ENCODE measurements around the gene ESPNL.

Gene ESPNL

GRCh38 chr2:238084761-238085160 lies 15.4 kb upstream of the ESPNL start:
- Histone ChIP-seq H2BK12ac (ENCODE audit: low read length in 2 of 2) (no peak overlapping the region), H3K4ac (ENCODE audit: low read depth in 1 of 2, low read length in 2 of 2) (no peak overlapping the region), H3K9me3 (ENCODE audit: control insufficient read depth, low read length) (no peaks in the 10 kb centered on the region), H2BK5ac (ENCODE audit: low read depth, low read length, poor library complexity, severe bottlenecking) (no peak overlapping the region), H4K8ac (ENCODE audit: low read length) (no peak overlapping the region), H2AK5ac (ENCODE audit: low read length, severe bottlenecking) (no peak overlapping the region), H3K14ac (ENCODE audit: low read length in 2 of 2) (no peak overlapping the region), H3K79me1 (replicated peaks; ENCODE audit: low read length, poor library complexity, severe bottlenecking) (peaks cover 5% of the 10 kb centered on the region), H3K18ac (ENCODE audit: low read depth in 1 of 2, low read length in 2 of 2) (no peak overlapping the region), H4K91ac (ENCODE audit: low read length) (no peak overlapping the region), H3K23ac (ENCODE audit: low read length in 2 of 2) (no peak overlapping the region), H3K27ac (ENCODE audit: low read length, poor library complexity, severe bottlenecking) (no peak overlapping the region), H2AFZ (ENCODE audit: low read depth, low read length) (no peak overlapping the region), H3K4me3 (ENCODE audit: insufficient read depth in 1 of 2, low read depth in 1 of 2, low read length in 2 of 2) (no peak overlapping the region), H3K27me3 (ENCODE audit: control insufficient read depth in 1 of 2, insufficient read depth in 1 of 2, low read length in 2 of 2) (no peaks in the 10 kb centered on the region), H3K9ac (ENCODE audit: low read length) (no peak overlapping the region), H3K4me1 (ENCODE audit: control insufficient read depth, insufficient read depth, low read depth, low read length) (no peaks in the 10 kb centered on the region), H2BK15ac (ENCODE audit: low read depth, poor library complexity, severe bottlenecking) (no peak overlapping the region), H3K36me3 (ENCODE audit: control insufficient read depth in 1 of 2, insufficient read depth in 2 of 2, low read depth in 1 of 2, low read length in 2 of 2) (peaks cover 35 to 37% of the 10 kb centered on the region in 2 experiments), H3K4me2 (ENCODE audit: low read length, poor library complexity, severe bottlenecking) (no peak overlapping the region), H2BK120ac (ENCODE audit: low read depth, low read length) (no peak overlapping the region)
- WGBS: 100% methylated on average over 6 of the region's 7 CpGs
- no peak for DNase-seq

GRCh38 chr2:238085899-238086298 lies 14.2 kb upstream of the ESPNL start:
- no peak overlapping the region for H2AK5ac ChIP-seq (ENCODE audit: low read length, severe bottlenecking)
- H2BK12ac ChIP-seq (ENCODE audit: low read length in 2 of 2): no peak overlapping the region
- H3K27me3 ChIP-seq (ENCODE audit: control insufficient read depth in 1 of 2, insufficient read depth in 1 of 2, low read length in 2 of 2): no peaks in the 10 kb centered on the region
- no peak overlapping the region for H3K4me2 ChIP-seq (ENCODE audit: low read length, poor library complexity, severe bottlenecking)
- no peak overlapping the region for H4K8ac ChIP-seq (ENCODE audit: low read length)
- H3K18ac ChIP-seq (ENCODE audit: low read depth in 1 of 2, low read length in 2 of 2): no peak overlapping the region
- no peak for DNase-seq
- no peak overlapping the region for H3K27ac ChIP-seq (ENCODE audit: low read length, poor library complexity, severe bottlenecking)
- 100% methylated on average over 1 of the region's 3 CpGs for WGBS
- H4K91ac ChIP-seq (ENCODE audit: low read length): no peak overlapping the region
- H3K9me3 ChIP-seq (ENCODE audit: control insufficient read depth, low read length): no peaks in the 10 kb centered on the region
- no peak overlapping the region for H2AFZ ChIP-seq (ENCODE audit: low read depth, low read length)
- no peak overlapping the region for H3K14ac ChIP-seq (ENCODE audit: low read length in 2 of 2)
- H3K36me3 ChIP-seq (ENCODE audit: control insufficient read depth in 1 of 2, insufficient read depth in 2 of 2, low read depth in 1 of 2, low read length in 2 of 2): peaks cover 27 to 36% of the 10 kb centered on the region in 2 experiments
- H3K4me3 ChIP-seq (ENCODE audit: insufficient read depth in 1 of 2, low read depth in 1 of 2, low read length in 2 of 2): no peak overlapping the region
- no peaks in the 10 kb centered on the region for H3K79me1 ChIP-seq (replicated peaks; ENCODE audit: low read length, poor library complexity, severe bottlenecking)
- no peak overlapping the region for H2BK5ac ChIP-seq (ENCODE audit: low read depth, low read length, poor library complexity, severe bottlenecking)
- H3K4me1 ChIP-seq (ENCODE audit: control insufficient read depth, insufficient read depth, low read depth, low read length): no peaks in the 10 kb centered on the region
- H2BK120ac ChIP-seq (ENCODE audit: low read depth, low read length): no peak overlapping the region
- H2BK15ac ChIP-seq (ENCODE audit: low read depth, poor library complexity, severe bottlenecking): no peak overlapping the region
- no peak overlapping the region for H3K4ac ChIP-seq (ENCODE audit: low read depth in 1 of 2, low read length in 2 of 2)
- no peak overlapping the region for H3K9ac ChIP-seq (ENCODE audit: low read length)
- H3K23ac ChIP-seq (ENCODE audit: low read length in 2 of 2): no peak overlapping the region

- Histone ChIP-seq H3K79me1 (replicated peaks; ENCODE audit: low read length, poor library complexity, severe bottlenecking) (no peaks in the 10 kb centered on the region), H2AK5ac (ENCODE audit: low read length, severe bottlenecking) (no peak overlapping the region), H3K4ac (ENCODE audit: low read depth in 1 of 2, low read length in 2 of 2) (no peak overlapping the region), H4K91ac (ENCODE audit: low read length) (no peak overlapping the region), H3K4me2 (ENCODE audit: low read length, poor library complexity, severe bottlenecking) (no peak overlapping the region), H3K9me3 (ENCODE audit: control insufficient read depth, low read length) (no peaks in the 10 kb centered on the region), H2BK12ac (ENCODE audit: low read length in 2 of 2) (no peak overlapping the region), H3K14ac (ENCODE audit: low read length in 2 of 2) (no peak overlapping the region), H2BK120ac (ENCODE audit: low read depth, low read length) (no peak overlapping the region), H3K4me1 (ENCODE audit: control insufficient read depth, insufficient read depth, low read depth, low read length) (no peaks in the 10 kb centered on the region), H3K27ac (ENCODE audit: low read length, poor library complexity, severe bottlenecking) (no peak overlapping the region), H2BK5ac (ENCODE audit: low read depth, low read length, poor library complexity, severe bottlenecking) (no peak overlapping the region), H3K27me3 (ENCODE audit: control insufficient read depth in 1 of 2, insufficient read depth in 1 of 2, low read length in 2 of 2) (no peaks in the 10 kb centered on the region), H3K9ac (ENCODE audit: low read length) (no peak overlapping the region), H3K23ac (ENCODE audit: low read length in 2 of 2) (no peak overlapping the region), H2BK15ac (ENCODE audit: low read depth, poor library complexity, severe bottlenecking) (no peak overlapping the region), H3K18ac (ENCODE audit: low read depth in 1 of 2, low read length in 2 of 2) (no peak overlapping the region), H2AFZ (ENCODE audit: low read depth, low read length) (no peak overlapping the region), H4K8ac (ENCODE audit: low read length) (no peak overlapping the region), H3K36me3 (ENCODE audit: control insufficient read depth in 1 of 2, insufficient read depth in 2 of 2, low read depth in 1 of 2, low read length in 2 of 2) (peaks cover 20 to 23% of the 10 kb centered on the region in 2 experiments), H3K4me3 (ENCODE audit: insufficient read depth in 1 of 2, low read depth in 1 of 2, low read length in 2 of 2) (no peak overlapping the region)
- no peak for DNase-seq
- WGBS: no CpG with 5 or more reads among the region's 2 CpGs
Measured at GRCh38 chr2:238087211-238087610, 12.9 kb upstream of the ESPNL start.

DNA sequence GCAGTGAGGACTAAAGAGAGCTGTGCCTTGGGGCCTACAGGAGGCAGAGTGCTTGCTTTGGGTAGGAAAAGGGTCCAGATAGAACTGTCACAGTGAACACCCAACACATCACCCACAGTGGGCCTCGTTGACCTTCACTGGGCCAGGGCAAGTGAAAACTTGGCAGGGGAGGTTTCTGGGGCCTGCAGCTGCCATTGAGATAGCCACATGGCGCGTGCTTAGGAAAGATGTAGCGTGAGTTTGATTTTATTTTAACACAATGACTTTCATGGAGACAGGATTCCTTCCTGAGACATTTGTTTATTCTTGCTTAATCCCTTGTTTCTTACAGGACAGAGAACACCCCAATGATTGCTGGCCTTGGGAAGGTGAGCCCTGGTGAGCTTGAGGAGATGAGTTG lies 9.3 kb upstream of the ESPNL start:
- no peak overlapping the region for H3K18ac ChIP-seq (ENCODE audit: low read depth in 1 of 2, low read length in 2 of 2)
- no peak overlapping the region for H2BK12ac ChIP-seq (ENCODE audit: low read length in 2 of 2)
- no peak for DNase-seq
- H3K27me3 ChIP-seq (ENCODE audit: control insufficient read depth in 1 of 2, insufficient read depth in 1 of 2, low read length in 2 of 2): no peaks in the 10 kb centered on the region
- no peak overlapping the region for H3K4me3 ChIP-seq (ENCODE audit: insufficient read depth in 1 of 2, low read depth in 1 of 2, low read length in 2 of 2)
- H2BK120ac ChIP-seq (ENCODE audit: low read depth, low read length): no peak overlapping the region
- no peak overlapping the region for H2BK5ac ChIP-seq (ENCODE audit: low read depth, low read length, poor library complexity, severe bottlenecking)
- no peaks in the 10 kb centered on the region for H3K79me1 ChIP-seq (replicated peaks; ENCODE audit: low read length, poor library complexity, severe bottlenecking)
- WGBS: 100% methylated on average over 4 of the region's 4 CpGs
- H2AK5ac ChIP-seq (ENCODE audit: low read length, severe bottlenecking): no peak overlapping the region
- no peak overlapping the region for H3K23ac ChIP-seq (ENCODE audit: low read length in 2 of 2)
- H2BK15ac ChIP-seq (ENCODE audit: low read depth, poor library complexity, severe bottlenecking): no peak overlapping the region
- no peak overlapping the region for H3K4ac ChIP-seq (ENCODE audit: low read depth in 1 of 2, low read length in 2 of 2)
- no peak overlapping the region for H3K9ac ChIP-seq (ENCODE audit: low read length)
- no peaks in the 10 kb centered on the region for H3K9me3 ChIP-seq (ENCODE audit: control insufficient read depth, low read length)
- H3K27ac ChIP-seq (ENCODE audit: low read length, poor library complexity, severe bottlenecking): no peak overlapping the region
- H3K4me1 ChIP-seq (ENCODE audit: control insufficient read depth, insufficient read depth, low read depth, low read length): peaks cover 1% of the 10 kb centered on the region
- H4K8ac ChIP-seq (ENCODE audit: low read length): no peak overlapping the region
- no peak overlapping the region for H2AFZ ChIP-seq (ENCODE audit: low read depth, low read length)
- H4K91ac ChIP-seq (ENCODE audit: low read length): no peak overlapping the region
- peaks cover 4 to 21% of the 10 kb centered on the region in 2 experiments for H3K36me3 ChIP-seq (ENCODE audit: control insufficient read depth in 1 of 2, insufficient read depth in 2 of 2, low read depth in 1 of 2, low read length in 2 of 2)
- H3K14ac ChIP-seq (ENCODE audit: low read length in 2 of 2): no peak overlapping the region
- H3K4me2 ChIP-seq (ENCODE audit: low read length, poor library complexity, severe bottlenecking): no peak overlapping the region
